Measurements from ENCODE around the gene ARFGEF2. TPM values are rescaled to one million over a fixed set of nuclear protein-coding genes. Genes with fewer than 3 reads are reported as not detected.
A peak's percentile ranks its signal among the peaks of the same experiment; 100 is the strongest.

Gene ARFGEF2
- total RNA-seq, 1 donor from 2014 or later, result 22.9 TPM

GRCh38 chr20:48916699-48917098 is 4.8 kb upstream of the ARFGEF2 start:
- Mint-ChIP-seq H3K4me1 (ENCODE audit: low read depth) (peaks cover 13% of the 10 kb centered on the region), H3K27ac (peak overlapping the region; percentile 50)
- TF ChIP-seq CTCF (IDR thresholded peaks at IDR 0.05; ENCODE audit: unreplicated experiment), result no peak

GRCh38 chr20:48919336-48919881 is 2.1 kb upstream of the ARFGEF2 start:
- H3K27ac Mint-ChIP-seq, result no peak overlapping the region
- no peaks in the 10 kb centered on the region for H3K27me3 Mint-ChIP-seq
- peaks cover 30% of the 10 kb centered on the region for H3K4me1 Mint-ChIP-seq (ENCODE audit: low read depth)
- DNase-seq (ENCODE audit: low spot score, unreplicated experiment), result no peak
- H3K9me3 Mint-ChIP-seq (ENCODE audit: low read depth), result peaks cover 2% of the 10 kb centered on the region
- no peaks in the 10 kb centered on the region for H3K36me3 Mint-ChIP-seq (ENCODE audit: insufficient read depth)
- peak overlapping the region; percentile 87 for H3K4me3 Mint-ChIP-seq (ENCODE audit: low read depth)
- no peak for TF ChIP-seq CTCF (IDR thresholded peaks at IDR 0.05; ENCODE audit: unreplicated experiment)

More at GRCh38 chr20:48916699-48917098, 4.8 kb upstream of the ARFGEF2 start:
- no peak for DNase-seq (ENCODE audit: low spot score, unreplicated experiment)
- Mint-ChIP-seq H3K9me3 (ENCODE audit: low read depth) (peaks cover 2% of the 10 kb centered on the region), H3K27me3 (no peaks in the 10 kb centered on the region), H3K4me3 (ENCODE audit: low read depth) (no peak overlapping the region), H3K36me3 (ENCODE audit: insufficient read depth) (no peaks in the 10 kb centered on the region)

GRCh38 chr20:48919882-48920526 is 1.5 kb upstream of the ARFGEF2 start:
- H3K27ac Mint-ChIP-seq, result peak overlapping the region; percentile 90
- no peaks in the 10 kb centered on the region for H3K36me3 Mint-ChIP-seq (ENCODE audit: insufficient read depth)

GRCh38 chr20:48920527-48921167 is 864 bp upstream of the ARFGEF2 start:
- peaks cover 2% of the 10 kb centered on the region for H3K9me3 Mint-ChIP-seq (ENCODE audit: low read depth)
- H3K4me1 Mint-ChIP-seq (ENCODE audit: low read depth), result peaks cover 30% of the 10 kb centered on the region
- TF ChIP-seq CTCF (IDR thresholded peaks at IDR 0.05; ENCODE audit: unreplicated experiment), result no peak
- no peaks in the 10 kb centered on the region for H3K27me3 Mint-ChIP-seq
- peak overlapping the region; percentile 87 for H3K4me3 Mint-ChIP-seq (ENCODE audit: low read depth)
- no peaks in the 10 kb centered on the region for H3K36me3 Mint-ChIP-seq (ENCODE audit: insufficient read depth)
- H3K27ac Mint-ChIP-seq, result peak overlapping the region; percentile 90
- no peak for DNase-seq (ENCODE audit: low spot score, unreplicated experiment)

More at GRCh38 chr20:48919882-48920526, 1.5 kb upstream of the ARFGEF2 start:
- no peak for TF ChIP-seq CTCF (IDR thresholded peaks at IDR 0.05; ENCODE audit: unreplicated experiment)
- no peak for DNase-seq (ENCODE audit: low spot score, unreplicated experiment)
- H3K9me3 Mint-ChIP-seq (ENCODE audit: low read depth), result peaks cover 2% of the 10 kb centered on the region
- peak overlapping the region; percentile 87 for H3K4me3 Mint-ChIP-seq (ENCODE audit: low read depth)
- no peaks in the 10 kb centered on the region for H3K27me3 Mint-ChIP-seq
- H3K4me1 Mint-ChIP-seq (ENCODE audit: low read depth), result peaks cover 30% of the 10 kb centered on the region

- Mint-ChIP-seq H3K27ac (peak overlapping the region; percentile 99), H3K9me3 (ENCODE audit: low read depth) (no peaks in the 10 kb centered on the region), H3K36me3 (ENCODE audit: insufficient read depth) (no peaks in the 10 kb centered on the region), H3K27me3 (no peaks in the 10 kb centered on the region), H3K4me1 (ENCODE audit: low read depth) (peaks cover 24% of the 10 kb centered on the region), H3K4me3 (ENCODE audit: low read depth) (peak overlapping the region; percentile 92)
- peak; percentile 43 for DNase-seq (ENCODE audit: low spot score, unreplicated experiment)
- TF ChIP-seq CTCF (IDR thresholded peaks at IDR 0.05; ENCODE audit: unreplicated experiment), result no peak
Measured at GRCh38 chr20:48921883-48922820, 641 bp downstream of the ARFGEF2 start.
